ENCODE measurements around the gene APBB2.

APBB2 gene

DNA sequence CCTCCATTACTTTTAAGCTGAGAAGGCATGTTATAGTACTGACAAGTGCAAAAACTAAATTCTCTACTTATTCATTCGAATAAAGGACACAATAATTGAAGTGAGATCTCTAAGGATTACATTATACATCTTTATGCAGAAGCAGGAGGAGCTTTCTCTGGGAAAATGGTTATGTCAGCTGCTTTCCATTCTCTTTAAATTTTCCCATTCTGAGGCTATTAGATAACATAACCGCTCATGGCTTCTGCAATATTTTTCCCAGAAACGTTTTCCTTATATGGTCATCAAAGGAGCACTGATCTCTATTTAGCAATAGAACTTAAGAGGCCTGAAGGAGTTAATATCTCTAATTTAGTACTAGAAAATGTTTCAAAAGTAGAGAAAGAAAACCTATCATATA is 243.0 kb downstream of the APBB2 start:
- TF ChIP-seq CTCF (IDR thresholded peaks at IDR 0.05; ENCODE audit: insufficient read depth, low read length, missing control alignments): no peak
- CTCF ChIA-PET: interaction anchor here (0.7 to 13.2 kb wide), 6 partner anchors 12 to 243 kb away, joined by 3 to 205 read pairs (median 3); partner anchors contain the start of gene APBB2
- POLR2A ChIA-PET: no interaction called here
- no peak overlapping the region for H3K4me3 ChIP-seq (ENCODE audit: low read depth, low read length)
- no peak for DNase-seq (ENCODE audit: low read depth, low spot score)

- no peak overlapping the region for H3K4me3 ChIP-seq (ENCODE audit: low read depth, low read length)
- TF ChIP-seq CTCF (IDR thresholded peaks at IDR 0.05; ENCODE audit: insufficient read depth, low read length, missing control alignments): no peak
- CTCF ChIA-PET: interaction anchor here (0.7 to 3.1 kb wide), 4 partner anchors 9 to 242 kb away, joined by 3 to 32 read pairs (median 4); no protein-coding TSS in a partner anchor
- POLR2A ChIA-PET: no interaction called here
- DNase-seq (ENCODE audit: low read depth, low spot score): no peak
These were observed 244.8 kb downstream of the APBB2 start for GRCh38 chr4:40969501-40969900.

- no peak overlapping the region for H3K4me3 ChIP-seq (ENCODE audit: low read depth, low read length)
- TF ChIP-seq CTCF (IDR thresholded peaks at IDR 0.05; ENCODE audit: insufficient read depth, low read length, missing control alignments): no peak
- DNase-seq (ENCODE audit: low read depth, low spot score): no peak
- ChIA-PET POLR2A (no interaction called here), CTCF (interaction anchor here (0.9 to 3.1 kb wide), 5 partner anchors 8 to 248 kb away, joined by 3 to 32 read pairs (median 8); partner anchors contain the start of gene APBB2)
These were observed 246.8 kb downstream of the APBB2 start for GRCh38 chr4:40967550-40967949.

DNA sequence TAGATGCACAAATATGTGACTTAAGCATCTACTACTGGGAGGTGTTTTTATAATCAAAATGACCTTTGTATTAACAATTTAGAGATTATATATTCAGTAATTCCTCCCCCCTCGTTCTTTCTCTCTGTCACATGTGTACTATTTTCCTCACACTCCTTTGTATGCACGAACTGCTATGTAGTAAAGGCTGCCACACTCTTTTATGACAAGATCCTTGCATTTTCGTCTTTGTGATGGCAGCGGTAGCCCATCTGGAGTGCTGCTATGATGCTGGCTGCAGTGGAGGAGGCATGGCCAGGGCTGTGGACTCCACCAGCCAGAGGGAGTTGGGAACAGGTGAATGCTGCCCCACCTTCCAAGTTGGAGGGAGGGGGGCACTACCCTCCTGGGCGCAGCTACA is 248.3 kb downstream of the APBB2 start:
- no peak overlapping the region for H3K4me3 ChIP-seq (ENCODE audit: low read depth, low read length)
- no peak for DNase-seq (ENCODE audit: low read depth, low spot score)
- no peak for TF ChIP-seq CTCF (IDR thresholded peaks at IDR 0.05; ENCODE audit: insufficient read depth, low read length, missing control alignments)
- POLR2A ChIA-PET: no interaction called here
- CTCF ChIA-PET: no interaction called here

GRCh38 chr4:40963897-40964478 is 250.4 kb downstream of the APBB2 start:
- no peak overlapping the region for H3K4me3 ChIP-seq (ENCODE audit: low read depth, low read length)
- POLR2A ChIA-PET: no interaction called here
- DNase-seq (ENCODE audit: low read depth, low spot score): no peak
- CTCF ChIA-PET: interaction anchor here (0.8 to 2.2 kb wide), 4 partner anchors 12 to 47 kb away, joined by 3 to 5 read pairs (median 4); no protein-coding TSS in a partner anchor
- no peak for TF ChIP-seq CTCF (IDR thresholded peaks at IDR 0.05; ENCODE audit: insufficient read depth, low read length, missing control alignments)

GRCh38 chr4:40962551-40963180 is 251.7 kb downstream of the APBB2 start:
- no peak overlapping the region for H3K4me3 ChIP-seq (ENCODE audit: low read depth, low read length)
- ChIA-PET POLR2A (no interaction called here), CTCF (interaction anchor here (0.7 to 2.2 kb wide), 5 partner anchors 10 to 249 kb away, joined by 3 to 6 read pairs (median 5); no protein-coding TSS in a partner anchor)
- DNase-seq (ENCODE audit: low read depth, low spot score): no peak
- TF ChIP-seq CTCF (IDR thresholded peaks at IDR 0.05; ENCODE audit: insufficient read depth, low read length, missing control alignments): no peak
